Neural progenitor cell (in vitro differentiated cells): ENCODE results near the gene INCENP. TPM values are rescaled to one million over a fixed set of nuclear protein-coding genes. Genes with fewer than 3 reads are reported as not detected.

Experiments
- DNase-seq: peaks from one replicate; pipeline ENCODE4 v3.0.0-alpha.2; 2016; ENCODE audit warnings: low spot score
- H2AFZ ChIP-seq: fragments of 200-600 bp; sonication (generic); replicated peaks from 2 replicates; pipeline ENCODE4 v1.6.1; 2016; ENCODE audit warnings: antibody characterized with exemption
- H3F3A ChIP-seq: fragments of 200-600 bp; sonication (generic); 2 replicates; pipeline ENCODE4 v1.6.1; 2016; ENCODE audit warnings: antibody characterized with exemption, low read depth
- H3K27ac ChIP-seq: fragments of 200-600 bp; sonication (generic); 2 replicates; pipeline ENCODE4 v1.5.1; 2016; ENCODE audit warnings: mild to moderate bottlenecking
- H3K27me3 ChIP-seq: fragments of 200-600 bp; sonication (generic); 2 replicates; pipeline ENCODE4 v1.6.1; 2016; ENCODE audit warnings: mild to moderate bottlenecking, moderate library complexity
- H3K36me3 ChIP-seq: fragments of 200-600 bp; sonication (generic); 2 replicates; pipeline ENCODE4 v1.5.1; 2016
- H3K4me1 ChIP-seq: fragments of 200-600 bp; sonication (generic); 2 replicates; pipeline ENCODE4 v1.6.1; 2016; ENCODE audit warnings: mixed run types
- H3K4me2 ChIP-seq: fragments of 200-600 bp; sonication (generic); 2 replicates; pipeline ENCODE4 v1.6.1; 2016
- H3K4me3 ChIP-seq: fragments of 200-600 bp; sonication (generic); 2 replicates; pipeline ENCODE4 v1.5.1; 2016
- H3K79me2 ChIP-seq: fragments of 200-600 bp; sonication (generic); 2 replicates; pipeline ENCODE4 v1.6.1; 2016; ENCODE audit warnings: low read depth
- H3K9ac ChIP-seq: fragments of 200-600 bp; sonication (generic); 2 replicates; pipeline ENCODE4 v1.6.1; 2016
- H3K9me3 ChIP-seq: fragments of 200-600 bp; sonication (generic); 2 replicates; pipeline ENCODE4 v1.5.1; 2016; ENCODE audit warnings: low read depth
- H4K20me1 ChIP-seq: fragments of 200-600 bp; sonication (generic); 2 replicates; pipeline ENCODE4 v1.6.1; 2016; ENCODE audit warnings: low read depth
- H3K27ac Mint-ChIP-seq: 3 replicates; pipeline ENCODE4 v1.8.0; 2021; ENCODE audit warnings: mixed read lengths
- H3K27me3 Mint-ChIP-seq: 2 replicates; pipeline ENCODE4 v1.8.0; 2022; ENCODE audit warnings: low read depth, mild to moderate bottlenecking, inconsistent platforms, moderate library complexity, mixed read lengths; ENCODE audit not compliant: insufficient read depth
- H3K36me3 Mint-ChIP-seq: 3 replicates; pipeline ENCODE4 v1.8.0; 2021; ENCODE audit warnings: mixed read lengths
- H3K4me1 Mint-ChIP-seq: 3 replicates; pipeline ENCODE4 v1.8.0; 2021; ENCODE audit warnings: mixed read lengths
- H3K4me3 Mint-ChIP-seq: 3 replicates; pipeline ENCODE4 v1.8.0; 2021; ENCODE audit warnings: mild to moderate bottlenecking, moderate library complexity, mixed read lengths
- H3K9me3 Mint-ChIP-seq: 3 replicates; pipeline ENCODE4 v1.8.0; 2020; ENCODE audit warnings: mixed read lengths
- CTCF ChIP-seq: fragments of 200-600 bp; sonication (generic); IDR thresholded peaks from 2 replicates; pipeline ENCODE4 v1.5.1; 2017; ENCODE audit warnings: antibody characterized with exemption, mild to moderate bottlenecking
- EZH2 ChIP-seq: fragments of 200-600 bp; sonication (generic); IDR thresholded peaks from 2 replicates; pipeline ENCODE4 v1.6.1; 2017; ENCODE audit warnings: antibody characterized with exemption, mild to moderate bottlenecking, moderate library complexity
- EZH2phosphoT487 ChIP-seq: fragments of 200-600 bp; sonication (generic); IDR thresholded peaks from 2 replicates; pipeline ENCODE4 v1.6.1; 2017; ENCODE audit warnings: antibody characterized with exemption
- total RNA-seq: library from RNA; depleted of rRNA; stranded (reverse); fragments of >200 nt; gene quantifications from 2 replicates; pipeline ENCODE4 v1.2.3, GENCODE V29; 2015; ENCODE audit warnings: low replicate concordance

INCENP gene
- total RNA-seq, 1 donor from 2014 or later = 73.9 TPM

GRCh38 chr11:62108971-62109404 is 14.8 kb upstream of the INCENP start:
- no peak overlapping the region for H2AFZ ChIP-seq
- no peaks in the 10 kb centered on the region for H3K36me3 ChIP-seq
- DNase-seq = no peak
- Mint-ChIP-seq H3K4me3 (no peak overlapping the region), H3K4me1 (peaks cover 14% of the 10 kb centered on the region), H3K36me3 (no peaks in the 10 kb centered on the region), H3K27ac (no peak overlapping the region), H3K27me3 (no peaks in the 10 kb centered on the region), H3K9me3 (no peaks in the 10 kb centered on the region)
- H3K79me2 ChIP-seq = no peaks in the 10 kb centered on the region
- no peaks in the 10 kb centered on the region for H3K9me3 ChIP-seq
- no peak overlapping the region for H3K27ac ChIP-seq
- no peak overlapping the region for H3K4me2 ChIP-seq
- H3K4me1 ChIP-seq = no peaks in the 10 kb centered on the region
- H3F3A ChIP-seq = no peaks in the 10 kb centered on the region
- TF ChIP-seq EZH2phosphoT487 = no peak
- TF ChIP-seq EZH2 = no peak
- TF ChIP-seq CTCF = no peak
- H3K27me3 ChIP-seq = no peaks in the 10 kb centered on the region
- H3K4me3 ChIP-seq = no peak overlapping the region
- H4K20me1 ChIP-seq = no peaks in the 10 kb centered on the region
- no peak overlapping the region for H3K9ac ChIP-seq

- H3K9ac ChIP-seq = no peak overlapping the region
- H3K9me3 ChIP-seq = peaks cover 5% of the 10 kb centered on the region
- Mint-ChIP-seq H3K27me3 (no peaks in the 10 kb centered on the region), H3K27ac (no peak overlapping the region), H3K4me3 (no peak overlapping the region), H3K9me3 (no peaks in the 10 kb centered on the region), H3K36me3 (no peaks in the 10 kb centered on the region), H3K4me1 (no peaks in the 10 kb centered on the region)
- H3K4me1 ChIP-seq = no peaks in the 10 kb centered on the region
- no peaks in the 10 kb centered on the region for H3K27me3 ChIP-seq
- no peak overlapping the region for H3K27ac ChIP-seq
- H3F3A ChIP-seq = no peaks in the 10 kb centered on the region
- H3K36me3 ChIP-seq = no peaks in the 10 kb centered on the region
- H3K4me3 ChIP-seq = no peak overlapping the region
- H3K79me2 ChIP-seq = no peaks in the 10 kb centered on the region
- H4K20me1 ChIP-seq = no peaks in the 10 kb centered on the region
- no peak overlapping the region for H3K4me2 ChIP-seq
- DNase-seq = no peak
- TF ChIP-seq CTCF (no peak), EZH2phosphoT487 (no peak), EZH2 (no peak)
- H2AFZ ChIP-seq = no peak overlapping the region
Measured at GRCh38 chr11:62115085-62115694, 8.6 kb upstream of the INCENP start.

- no peaks in the 10 kb centered on the region for H3K36me3 ChIP-seq
- no peak overlapping the region for H3K9ac ChIP-seq
- Mint-ChIP-seq H3K4me3 (no peak overlapping the region), H3K27ac (no peak overlapping the region), H3K9me3 (no peaks in the 10 kb centered on the region), H3K4me1 (no peaks in the 10 kb centered on the region), H3K36me3 (no peaks in the 10 kb centered on the region), H3K27me3 (no peaks in the 10 kb centered on the region)
- H3K4me1 ChIP-seq = no peaks in the 10 kb centered on the region
- peaks cover 5% of the 10 kb centered on the region for H3K9me3 ChIP-seq
- no peaks in the 10 kb centered on the region for H3F3A ChIP-seq
- H3K27me3 ChIP-seq = no peaks in the 10 kb centered on the region
- H4K20me1 ChIP-seq = no peaks in the 10 kb centered on the region
- H3K4me2 ChIP-seq = no peak overlapping the region
- TF ChIP-seq EZH2 = no peak
- TF ChIP-seq CTCF = no peak
- no peak for TF ChIP-seq EZH2phosphoT487
- no peak overlapping the region for H3K27ac ChIP-seq
- H3K4me3 ChIP-seq = no peak overlapping the region
- DNase-seq = no peak
- no peak overlapping the region for H2AFZ ChIP-seq
- no peaks in the 10 kb centered on the region for H3K79me2 ChIP-seq
Measured at GRCh38 chr11:62116451-62116850, 7.4 kb upstream of the INCENP start.
